ENCODE data around the gene SPACA9.

The SPACA9 gene

GRCh38 chr9:132878695-132879456, at the start of gene SPACA9:
Gene SPACA9, plus strand, starts transcription at chr9:132878898. Its CDS starts 5,050 bp downstream, at chr9:132883948.
- peak within 1 kb of the TSS; percentile 99 for H3K4me3 ChIP-seq (ENCODE audit: low read depth, low read length)
- peak within 1 kb of the TSS; percentile 58 for H3K9ac ChIP-seq (ENCODE audit: low read length)
- H3K27me3 ChIP-seq (ENCODE audit: control insufficient read depth, insufficient read depth, low read length) = peaks cover 32% of the 10 kb centered on the region
- H3K36me3 ChIP-seq (ENCODE audit: control insufficient read depth, insufficient read depth, low read length) = no peaks in the 10 kb centered on the region
- H3K27ac ChIP-seq (ENCODE audit: low read depth, low read length) = peak within 1 kb of the TSS; percentile 34; the same call in 1 of the 2 replicates
- no peaks in the 10 kb centered on the region for H3K4me1 ChIP-seq (ENCODE audit: control insufficient read depth, insufficient read depth, low read length)
- no peaks in the 10 kb centered on the region for H3K9me3 ChIP-seq (ENCODE audit: control insufficient read depth, insufficient read depth, low read depth, low read length)

- Histone ChIP-seq H3K9me3 (ENCODE audit: control insufficient read depth, insufficient read depth, low read depth, low read length) (no peaks in the 10 kb centered on the region), H3K4me3 (ENCODE audit: low read depth, low read length) (no peak overlapping the region), H3K27me3 (ENCODE audit: control insufficient read depth, insufficient read depth, low read length) (no peaks in the 10 kb centered on the region), H3K27ac (ENCODE audit: low read depth, low read length) (no peak overlapping the region), H3K36me3 (ENCODE audit: control insufficient read depth, insufficient read depth, low read length) (no peaks in the 10 kb centered on the region), H3K4me1 (ENCODE audit: control insufficient read depth, insufficient read depth, low read length) (no peaks in the 10 kb centered on the region; the same call in 1 of the 2 replicates), H3K9ac (ENCODE audit: low read length) (no peak overlapping the region)
Observed at GRCh38 chr9:132832171-132832881, 46.4 kb upstream of the SPACA9 start.

DNA sequence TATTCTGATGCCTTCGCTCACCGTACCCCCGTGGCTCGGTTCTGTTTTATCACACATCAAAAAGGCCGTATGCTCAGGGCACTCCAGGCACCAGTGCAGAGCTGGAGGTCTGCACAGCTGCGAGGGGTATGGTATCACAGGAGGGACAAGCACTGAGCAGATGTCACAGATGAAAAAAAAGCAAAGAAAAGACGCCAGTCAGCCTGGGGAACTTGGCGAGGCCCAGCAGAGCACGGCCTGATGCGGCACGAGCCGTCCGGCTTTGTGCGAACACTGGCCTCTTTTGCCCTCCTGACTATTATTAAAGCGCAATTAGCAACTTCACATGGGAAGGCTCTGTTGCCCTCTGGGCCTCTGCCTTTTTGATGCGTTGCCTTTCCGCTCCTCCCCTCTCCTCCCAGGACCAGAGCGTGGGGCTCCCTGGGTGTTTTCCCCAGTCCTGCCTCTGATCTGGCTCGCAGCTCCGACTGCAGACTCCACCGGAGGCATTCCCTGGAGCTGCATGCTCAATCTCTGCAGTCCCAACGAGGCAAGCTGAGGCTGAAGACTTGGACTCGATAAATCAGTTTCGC, 45.1 kb upstream of the SPACA9 start:
- Histone ChIP-seq H3K4me1 (ENCODE audit: control insufficient read depth, insufficient read depth, low read length) (no peaks in the 10 kb centered on the region; the same call in 1 of the 2 replicates), H3K36me3 (ENCODE audit: control insufficient read depth, insufficient read depth, low read length) (no peaks in the 10 kb centered on the region), H3K4me3 (ENCODE audit: low read depth, low read length) (no peak overlapping the region), H3K9ac (ENCODE audit: low read length) (no peak overlapping the region), H3K9me3 (ENCODE audit: control insufficient read depth, insufficient read depth, low read depth, low read length) (no peaks in the 10 kb centered on the region), H3K27ac (ENCODE audit: low read depth, low read length) (no peak overlapping the region), H3K27me3 (ENCODE audit: control insufficient read depth, insufficient read depth, low read length) (no peaks in the 10 kb centered on the region)

DNA sequence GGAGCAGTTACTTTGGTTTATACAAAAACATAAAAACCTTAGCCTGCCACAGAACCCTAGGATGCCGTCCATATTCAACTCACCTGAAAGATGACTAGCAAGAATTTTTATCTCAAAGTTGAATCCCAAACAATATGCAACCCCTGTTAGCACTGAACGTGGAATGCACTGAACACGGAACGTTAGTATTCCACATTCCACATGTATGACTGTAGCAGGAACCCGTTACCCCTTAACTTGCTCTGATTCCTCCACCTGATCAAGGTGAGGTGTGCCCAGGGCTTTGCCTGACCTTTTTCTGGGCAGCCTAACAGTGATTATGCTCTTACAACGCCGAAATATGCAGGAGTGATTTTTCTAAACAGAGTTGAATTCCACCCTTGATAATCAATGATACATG, 44.4 kb upstream of the SPACA9 start:
- no peak overlapping the region for H3K9ac ChIP-seq (ENCODE audit: low read length)
- no peaks in the 10 kb centered on the region for H3K9me3 ChIP-seq (ENCODE audit: control insufficient read depth, insufficient read depth, low read depth, low read length)
- no peaks in the 10 kb centered on the region for H3K27me3 ChIP-seq (ENCODE audit: control insufficient read depth, insufficient read depth, low read length)
- no peak overlapping the region for H3K4me3 ChIP-seq (ENCODE audit: low read depth, low read length)
- no peak overlapping the region for H3K27ac ChIP-seq (ENCODE audit: low read depth, low read length)
- H3K36me3 ChIP-seq (ENCODE audit: control insufficient read depth, insufficient read depth, low read length) = no peaks in the 10 kb centered on the region
- no peaks in the 10 kb centered on the region; the same call in 1 of the 2 replicates for H3K4me1 ChIP-seq (ENCODE audit: control insufficient read depth, insufficient read depth, low read length)

DNA sequence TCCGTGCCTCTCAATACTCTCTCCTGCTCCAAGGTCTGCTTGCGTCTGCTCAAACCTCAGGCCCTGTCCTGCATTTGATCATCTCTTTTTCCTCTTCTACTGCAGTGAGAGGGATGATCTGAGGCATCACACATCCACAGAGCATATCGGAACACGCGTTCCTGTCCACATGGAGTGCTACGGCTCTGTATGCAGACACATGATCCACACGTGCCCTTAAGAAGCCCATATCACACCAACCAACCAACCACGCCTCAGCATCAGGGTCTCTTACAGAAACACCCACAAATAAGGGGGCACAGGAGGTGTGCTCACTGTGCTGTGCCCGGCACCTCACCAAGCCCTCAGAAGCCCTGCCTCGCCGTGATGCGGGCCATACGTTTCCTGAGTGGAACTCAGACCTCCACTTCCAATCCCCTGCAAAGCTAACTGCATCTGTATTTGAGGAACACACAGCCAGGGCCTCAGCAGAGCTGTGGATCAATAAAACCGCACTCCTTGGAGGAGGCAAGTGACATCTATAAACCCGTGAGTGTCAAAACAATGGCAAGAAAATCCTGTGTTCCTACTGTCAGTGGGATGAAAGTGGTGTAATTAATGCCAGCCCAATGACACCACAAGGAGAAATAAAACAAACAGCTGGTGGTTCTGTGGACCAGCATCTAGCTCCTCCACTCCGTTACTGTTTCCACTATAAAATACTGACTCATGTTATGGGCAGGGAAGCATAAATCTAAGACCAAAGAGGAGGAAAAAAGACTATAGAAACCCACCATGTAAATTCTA, 41.0 kb upstream of the SPACA9 start:
- Histone ChIP-seq H3K27me3 (ENCODE audit: control insufficient read depth, insufficient read depth, low read length) (no peaks in the 10 kb centered on the region), H3K4me3 (ENCODE audit: low read depth, low read length) (no peak overlapping the region), H3K36me3 (ENCODE audit: control insufficient read depth, insufficient read depth, low read length) (no peaks in the 10 kb centered on the region), H3K9me3 (ENCODE audit: control insufficient read depth, insufficient read depth, low read depth, low read length) (no peaks in the 10 kb centered on the region), H3K27ac (ENCODE audit: low read depth, low read length) (no peak overlapping the region), H3K4me1 (ENCODE audit: control insufficient read depth, insufficient read depth, low read length) (no peaks in the 10 kb centered on the region; the same call in 1 of the 2 replicates), H3K9ac (ENCODE audit: low read length) (no peak overlapping the region)

- Histone ChIP-seq H3K9ac (ENCODE audit: low read length) (no peak overlapping the region), H3K27me3 (ENCODE audit: control insufficient read depth, insufficient read depth, low read length) (no peaks in the 10 kb centered on the region), H3K27ac (ENCODE audit: low read depth, low read length) (no peak overlapping the region), H3K4me3 (ENCODE audit: low read depth, low read length) (no peak overlapping the region), H3K36me3 (ENCODE audit: control insufficient read depth, insufficient read depth, low read length) (no peaks in the 10 kb centered on the region), H3K9me3 (ENCODE audit: control insufficient read depth, insufficient read depth, low read depth, low read length) (no peaks in the 10 kb centered on the region), H3K4me1 (ENCODE audit: control insufficient read depth, insufficient read depth, low read length) (no peaks in the 10 kb centered on the region; the same call in 1 of the 2 replicates)
Observed at GRCh38 chr9:132838291-132838690, 40.4 kb upstream of the SPACA9 start.

DNA sequence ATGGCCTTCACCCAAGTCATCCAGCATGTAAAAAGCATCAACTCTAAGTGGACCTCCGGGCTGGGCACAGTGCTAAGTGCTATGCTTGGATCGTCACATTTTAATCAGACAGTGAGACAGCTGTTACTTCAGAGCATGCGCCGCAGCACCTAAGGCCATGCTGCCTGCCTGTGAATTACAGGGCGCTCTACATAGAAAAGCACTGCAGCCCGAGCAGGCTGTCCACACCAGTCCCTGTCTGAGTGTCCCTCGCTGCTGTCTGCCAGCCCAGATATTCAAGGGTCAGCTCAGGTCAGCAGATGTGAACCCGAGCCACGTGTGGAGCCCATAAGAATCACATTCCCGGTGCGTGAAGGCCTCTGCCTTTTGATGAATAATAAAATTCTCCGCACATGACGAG, 37.7 kb upstream of the SPACA9 start:
- Histone ChIP-seq H3K36me3 (ENCODE audit: control insufficient read depth, insufficient read depth, low read length) (no peaks in the 10 kb centered on the region), H3K27me3 (ENCODE audit: control insufficient read depth, insufficient read depth, low read length) (no peaks in the 10 kb centered on the region), H3K4me3 (ENCODE audit: low read depth, low read length) (no peak overlapping the region), H3K9ac (ENCODE audit: low read length) (no peak overlapping the region), H3K27ac (ENCODE audit: low read depth, low read length) (no peak overlapping the region), H3K4me1 (ENCODE audit: control insufficient read depth, insufficient read depth, low read length) (no peaks in the 10 kb centered on the region), H3K9me3 (ENCODE audit: control insufficient read depth, insufficient read depth, low read depth, low read length) (no peaks in the 10 kb centered on the region)

- H3K9me3 ChIP-seq (ENCODE audit: control insufficient read depth, insufficient read depth, low read depth, low read length) = no peaks in the 10 kb centered on the region
- no peak overlapping the region for H3K4me3 ChIP-seq (ENCODE audit: low read depth, low read length)
- H3K27me3 ChIP-seq (ENCODE audit: control insufficient read depth, insufficient read depth, low read length) = no peaks in the 10 kb centered on the region
- H3K4me1 ChIP-seq (ENCODE audit: control insufficient read depth, insufficient read depth, low read length) = no peaks in the 10 kb centered on the region
- no peak overlapping the region for H3K27ac ChIP-seq (ENCODE audit: low read depth, low read length)
- H3K9ac ChIP-seq (ENCODE audit: low read length) = no peak overlapping the region
- no peaks in the 10 kb centered on the region for H3K36me3 ChIP-seq (ENCODE audit: control insufficient read depth, insufficient read depth, low read length)
Observed at GRCh38 chr9:132842124-132843044, 36.3 kb upstream of the SPACA9 start.

- Histone ChIP-seq H3K9ac (ENCODE audit: low read length) (no peak overlapping the region), H3K9me3 (ENCODE audit: control insufficient read depth, insufficient read depth, low read depth, low read length) (no peaks in the 10 kb centered on the region), H3K36me3 (ENCODE audit: control insufficient read depth, insufficient read depth, low read length) (no peaks in the 10 kb centered on the region), H3K4me1 (ENCODE audit: control insufficient read depth, insufficient read depth, low read length) (peaks cover 5% of the 10 kb centered on the region), H3K27ac (ENCODE audit: low read depth, low read length) (no peak overlapping the region), H3K27me3 (ENCODE audit: control insufficient read depth, insufficient read depth, low read length) (no peaks in the 10 kb centered on the region), H3K4me3 (ENCODE audit: low read depth, low read length) (no peak overlapping the region)
Observed at GRCh38 chr9:132846109-132846917, 32.4 kb upstream of the SPACA9 start.
